BJ (cell line): ENCODE data around the gene FOXJ1. TPM values are rescaled to one million over a fixed set of nuclear protein-coding genes. Genes with fewer than 3 reads are reported as not detected.

Experiments used
- CTCF ChIA-PET: fragments of 350-600 bp; formaldehyde crosslinking; extraction: SDS; loops from one replicate; lab custom pipeline; 2021; ENCODE audit warnings: antibody characterized with exemption, inconsistent platforms; lab: Yijun Ruan, JAX
- POLR2A ChIA-PET: fragments of 300-600 bp; sonication (Branson Sonifier 250); formaldehyde crosslinking; extraction: SDS; loops from one replicate; lab custom pipeline; 2021; ENCODE audit warnings: antibody characterized with exemption; lab: Charles Lee
- DNase-seq: peaks from one replicate; pipeline ENCODE4 v3.0.0-alpha.2; 2011; ENCODE audit warnings: low read depth
- H3K27me3 ChIP-seq: 2 replicates; pipeline ENCODE4 v1.6.0; 2011; ENCODE audit warnings: low read length; ENCODE audit not compliant: control insufficient read depth, insufficient read depth
- H3K36me3 ChIP-seq: 2 replicates; pipeline ENCODE4 v1.5.1; 2011; ENCODE audit warnings: low read length; ENCODE audit not compliant: control insufficient read depth, insufficient read depth
- H3K4me3 ChIP-seq: 2 replicates; pipeline ENCODE4 v1.5.1; 2011; ENCODE audit warnings: low read depth, mild to moderate bottlenecking, control low read depth, low read length
- polyA plus RNA-seq: library from polyadenylated mRNA; depleted of rRNA; stranded (reverse); fragments of >200 nt; gene quantifications from 2 replicates; pipeline ENCODE4 v1.2.3, GENCODE V29; 2011
- TF ChIP-seq, protein P1 (sequence below): IDR thresholded peaks from 2 replicates; pipeline ENCODE4 v1.5.1; 2011; ENCODE audit warnings: low read depth, mild to moderate bottlenecking, control low read depth, inconsistent platforms, low read length, moderate library complexity; ENCODE audit not compliant: insufficient read depth

Gene FOXJ1
- polyA plus RNA-seq, 1 experiment = not detected

DNA sequence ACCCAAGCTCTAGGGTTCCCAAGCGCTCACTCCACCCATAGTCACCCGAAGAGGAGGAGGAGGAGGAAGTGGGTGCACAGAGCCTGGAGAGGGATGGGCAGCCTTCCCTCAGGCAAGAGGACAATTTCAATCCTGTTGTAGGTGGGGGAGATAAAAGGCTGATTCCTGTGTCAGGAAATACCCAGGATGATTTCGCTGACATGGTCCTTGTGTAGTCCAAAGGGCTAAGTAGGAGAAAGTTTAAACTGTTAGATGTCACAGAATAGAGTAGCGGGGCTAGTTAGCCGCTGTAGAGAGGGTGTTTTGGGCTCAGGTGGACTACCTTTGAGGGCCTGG lies 36.2 kb downstream of the FOXJ1 start:
- Histone ChIP-seq H3K36me3 (peaks cover 10% of the 10 kb centered on the region), H3K27me3 (no peaks in the 10 kb centered on the region), H3K4me3 (no peak overlapping the region)
- ChIA-PET POLR2A (interaction anchor here (0.7 kb wide), 1 partner anchor 53 kb away, joined by 3 read pairs; no protein-coding TSS in a partner anchor), CTCF (interaction anchor here (1.0 to 3.6 kb wide), 5 partner anchors 19 to 175 kb away, joined by 3 to 15 read pairs (median 3); no protein-coding TSS in a partner anchor)
- TF ChIP-seq, protein P1, sequence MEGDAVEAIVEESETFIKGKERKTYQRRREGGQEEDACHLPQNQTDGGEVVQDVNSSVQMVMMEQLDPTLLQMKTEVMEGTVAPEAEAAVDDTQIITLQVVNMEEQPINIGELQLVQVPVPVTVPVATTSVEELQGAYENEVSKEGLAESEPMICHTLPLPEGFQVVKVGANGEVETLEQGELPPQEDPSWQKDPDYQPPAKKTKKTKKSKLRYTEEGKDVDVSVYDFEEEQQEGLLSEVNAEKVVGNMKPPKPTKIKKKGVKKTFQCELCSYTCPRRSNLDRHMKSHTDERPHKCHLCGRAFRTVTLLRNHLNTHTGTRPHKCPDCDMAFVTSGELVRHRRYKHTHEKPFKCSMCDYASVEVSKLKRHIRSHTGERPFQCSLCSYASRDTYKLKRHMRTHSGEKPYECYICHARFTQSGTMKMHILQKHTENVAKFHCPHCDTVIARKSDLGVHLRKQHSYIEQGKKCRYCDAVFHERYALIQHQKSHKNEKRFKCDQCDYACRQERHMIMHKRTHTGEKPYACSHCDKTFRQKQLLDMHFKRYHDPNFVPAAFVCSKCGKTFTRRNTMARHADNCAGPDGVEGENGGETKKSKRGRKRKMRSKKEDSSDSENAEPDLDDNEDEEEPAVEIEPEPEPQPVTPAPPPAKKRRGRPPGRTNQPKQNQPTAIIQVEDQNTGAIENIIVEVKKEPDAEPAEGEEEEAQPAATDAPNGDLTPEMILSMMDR = no peak
- no peak for DNase-seq

DNA sequence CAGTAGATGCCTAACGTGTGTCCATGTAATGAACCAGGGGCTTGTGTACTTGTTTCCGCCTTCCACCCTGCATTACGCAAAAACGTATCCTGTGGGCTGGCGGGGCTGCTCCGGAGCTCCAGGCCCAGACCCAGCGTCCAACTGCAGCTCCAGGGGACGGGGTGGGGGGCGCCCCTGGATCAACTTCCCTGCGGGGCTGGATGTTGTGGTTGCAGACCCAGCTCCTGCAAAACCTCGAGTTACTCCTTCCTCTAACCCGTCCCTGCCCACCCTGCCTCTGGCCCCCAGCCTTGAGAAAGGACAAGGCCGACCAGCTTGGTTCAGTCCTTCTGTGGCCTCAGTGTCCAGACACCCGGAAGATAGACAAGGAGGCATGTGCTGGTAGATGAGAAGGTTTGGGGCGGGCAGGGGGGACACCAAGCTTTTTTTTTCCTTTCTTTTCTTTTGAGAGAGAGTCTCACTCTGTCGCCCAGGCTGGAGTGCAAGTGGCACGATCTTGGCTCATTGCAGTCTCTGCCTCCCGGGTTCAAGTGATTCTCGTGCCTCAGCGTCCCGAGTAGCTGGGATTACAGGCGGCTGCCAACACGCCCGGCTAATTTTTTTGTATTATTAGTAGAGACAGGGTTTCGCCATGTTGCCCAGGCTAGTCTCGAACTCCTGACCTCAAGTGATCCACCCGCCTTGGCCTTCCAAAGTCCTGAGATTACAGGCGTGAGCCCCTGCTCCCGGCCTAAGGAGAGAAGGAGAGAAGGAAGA lies 36.7 kb downstream of the FOXJ1 start:
- TF ChIP-seq, protein P1 = no peak
- CTCF ChIA-PET = interaction anchor here (0.9 to 3.6 kb wide), 9 partner anchors 11 to 200 kb away, joined by 3 to 15 read pairs (median 4); no protein-coding TSS in a partner anchor
- POLR2A ChIA-PET = interaction anchor here (0.7 kb wide), 1 partner anchor 54 kb away, joined by 3 read pairs; no protein-coding TSS in a partner anchor

DNA sequence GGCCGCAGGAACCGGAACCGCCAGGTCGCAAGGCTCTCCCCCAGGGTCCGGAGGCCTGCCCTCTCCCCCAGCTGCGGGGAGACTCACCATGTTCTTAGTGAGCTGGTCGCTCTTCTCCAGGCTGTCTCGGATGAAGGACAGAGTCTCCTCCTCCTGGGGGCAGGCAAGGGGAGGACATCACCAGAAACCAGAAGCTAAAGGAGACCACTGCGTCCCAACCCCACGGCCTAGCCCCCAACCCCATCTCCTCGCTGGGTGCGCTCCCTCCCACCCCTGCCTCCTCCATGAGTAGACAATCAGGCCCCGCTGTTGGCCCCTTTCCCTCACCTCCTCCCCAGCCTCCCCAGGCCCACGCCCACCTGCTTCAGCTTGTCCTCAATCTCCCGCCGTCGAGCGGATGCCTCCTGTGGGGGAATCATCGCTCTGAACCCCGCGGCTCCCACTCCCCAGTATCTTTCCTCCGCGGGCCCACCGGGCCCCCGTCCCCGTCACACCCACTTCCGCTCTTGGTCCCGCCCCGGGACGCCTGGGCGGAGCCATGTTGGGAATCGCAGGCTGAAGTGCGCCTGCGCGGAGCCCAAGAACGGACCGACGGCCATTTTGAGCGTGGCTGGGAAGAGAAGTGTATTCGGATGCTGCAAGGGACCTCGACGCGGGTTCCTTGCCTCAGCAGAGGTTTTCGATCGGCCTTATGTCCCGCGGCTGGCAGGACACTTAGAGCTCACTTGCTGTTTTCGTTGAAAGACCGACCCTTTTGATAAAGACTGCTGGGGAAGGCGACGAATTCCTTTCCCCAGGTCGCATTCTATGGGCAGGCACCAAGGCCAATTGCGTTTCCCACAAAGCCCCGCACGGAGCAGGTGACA lies 37.5 kb downstream of the FOXJ1 start, which contains the start of gene EXOC7:
EXOC7 (minus strand) TSS at position 514 of the 866 bp plus-strand sequence; CDS start at position 419, 95 bp downstream.
- TF ChIP-seq, protein P1 = peak; percentile 24; the same call in 1 of the 2 replicates
- DNase-seq = peak; percentile 39
- ChIA-PET CTCF (interaction anchor here (0.6 to 3.6 kb wide), 12 partner anchors 10 to 200 kb away, joined by 3 to 15 read pairs (median 3); partner anchors contain the start of gene ZACN), POLR2A (no interaction called here)
- no peaks in the 10 kb centered on the region for H3K27me3 ChIP-seq
- H3K4me3 ChIP-seq = peak within 1 kb of the TSS; percentile 98
- peaks cover 13% of the 10 kb centered on the region for H3K36me3 ChIP-seq

More for the DNA sequence above, 36.7 kb downstream of the FOXJ1 start:
- H3K4me3 ChIP-seq = peak overlapping the region; percentile 98
- peaks cover 13% of the 10 kb centered on the region for H3K36me3 ChIP-seq
- no peak for DNase-seq
- no peaks in the 10 kb centered on the region for H3K27me3 ChIP-seq

DNA sequence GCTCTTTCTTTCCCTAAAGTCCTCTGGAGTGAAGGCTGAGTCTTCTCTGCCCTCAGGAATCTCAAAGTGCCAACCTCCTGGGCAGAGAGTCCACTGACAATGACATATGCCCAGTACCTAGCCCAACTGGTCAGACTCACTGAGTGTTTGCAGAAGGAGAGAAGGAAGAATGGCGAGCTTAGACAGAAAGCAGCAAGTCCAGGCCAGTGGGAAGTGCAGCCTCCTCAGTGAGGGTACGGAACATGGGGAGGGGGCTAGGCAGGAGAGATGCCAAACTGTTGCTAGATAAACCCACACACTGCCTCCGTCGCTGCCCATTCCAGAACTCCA lies 38.1 kb downstream of the FOXJ1 start:
- no peaks in the 10 kb centered on the region for H3K27me3 ChIP-seq
- peaks cover 14% of the 10 kb centered on the region for H3K36me3 ChIP-seq
- ChIA-PET CTCF (interaction anchor here (0.6 to 3.6 kb wide), 5 partner anchors 9 to 177 kb away, joined by 3 to 15 read pairs (median 3); partner anchors contain the start of gene ZACN), POLR2A (interaction anchor here (0.6 kb wide), 1 partner anchor 295 kb away, joined by 3 read pairs; no protein-coding TSS in a partner anchor)
- H3K4me3 ChIP-seq = peak overlapping the region; percentile 98
- TF ChIP-seq, protein P1 = no peak
- no peak for DNase-seq
